Measurements from ENCODE around the gene DHCR7.

DNA sequence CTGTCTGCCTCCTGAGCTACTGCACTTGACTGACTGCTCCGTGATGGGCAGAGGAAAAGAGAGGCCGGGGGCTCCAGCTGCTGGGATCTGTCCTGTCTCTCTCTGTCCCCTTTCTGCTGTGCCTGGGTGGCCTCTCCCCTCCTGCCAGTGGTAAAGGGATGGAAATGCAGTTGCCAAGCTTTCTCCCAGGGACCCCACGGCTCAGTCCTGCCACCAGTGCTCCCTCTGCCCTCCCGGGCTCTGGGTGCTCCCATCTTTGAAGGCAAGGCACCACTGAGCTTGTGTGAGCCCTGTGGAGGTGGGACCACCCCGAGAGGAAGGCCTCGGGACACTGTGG, 36.8 kb upstream of the DHCR7 start:
- TF ChIP-seq, protein P1, sequence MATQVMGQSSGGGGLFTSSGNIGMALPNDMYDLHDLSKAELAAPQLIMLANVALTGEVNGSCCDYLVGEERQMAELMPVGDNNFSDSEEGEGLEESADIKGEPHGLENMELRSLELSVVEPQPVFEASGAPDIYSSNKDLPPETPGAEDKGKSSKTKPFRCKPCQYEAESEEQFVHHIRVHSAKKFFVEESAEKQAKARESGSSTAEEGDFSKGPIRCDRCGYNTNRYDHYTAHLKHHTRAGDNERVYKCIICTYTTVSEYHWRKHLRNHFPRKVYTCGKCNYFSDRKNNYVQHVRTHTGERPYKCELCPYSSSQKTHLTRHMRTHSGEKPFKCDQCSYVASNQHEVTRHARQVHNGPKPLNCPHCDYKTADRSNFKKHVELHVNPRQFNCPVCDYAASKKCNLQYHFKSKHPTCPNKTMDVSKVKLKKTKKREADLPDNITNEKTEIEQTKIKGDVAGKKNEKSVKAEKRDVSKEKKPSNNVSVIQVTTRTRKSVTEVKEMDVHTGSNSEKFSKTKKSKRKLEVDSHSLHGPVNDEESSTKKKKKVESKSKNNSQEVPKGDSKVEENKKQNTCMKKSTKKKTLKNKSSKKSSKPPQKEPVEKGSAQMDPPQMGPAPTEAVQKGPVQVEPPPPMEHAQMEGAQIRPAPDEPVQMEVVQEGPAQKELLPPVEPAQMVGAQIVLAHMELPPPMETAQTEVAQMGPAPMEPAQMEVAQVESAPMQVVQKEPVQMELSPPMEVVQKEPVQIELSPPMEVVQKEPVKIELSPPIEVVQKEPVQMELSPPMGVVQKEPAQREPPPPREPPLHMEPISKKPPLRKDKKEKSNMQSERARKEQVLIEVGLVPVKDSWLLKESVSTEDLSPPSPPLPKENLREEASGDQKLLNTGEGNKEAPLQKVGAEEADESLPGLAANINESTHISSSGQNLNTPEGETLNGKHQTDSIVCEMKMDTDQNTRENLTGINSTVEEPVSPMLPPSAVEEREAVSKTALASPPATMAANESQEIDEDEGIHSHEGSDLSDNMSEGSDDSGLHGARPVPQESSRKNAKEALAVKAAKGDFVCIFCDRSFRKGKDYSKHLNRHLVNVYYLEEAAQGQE (IDR thresholded peaks at IDR 0.05): no peak
- TF ChIP-seq JUNB (IDR thresholded peaks at IDR 0.05) (no peak), CHD2 (IDR thresholded peaks at IDR 0.05; ENCODE audit: low read length, partially characterized antibody) (no peak), EP300 (IDR thresholded peaks at IDR 0.05) (no peak), MYC (IDR thresholded peaks at IDR 0.05; ENCODE audit: borderline replicate concordance, low read length) (no peak), CEBPB (IDR thresholded peaks at IDR 0.05) (no peak)
- TF ChIP-seq, protein P2, sequence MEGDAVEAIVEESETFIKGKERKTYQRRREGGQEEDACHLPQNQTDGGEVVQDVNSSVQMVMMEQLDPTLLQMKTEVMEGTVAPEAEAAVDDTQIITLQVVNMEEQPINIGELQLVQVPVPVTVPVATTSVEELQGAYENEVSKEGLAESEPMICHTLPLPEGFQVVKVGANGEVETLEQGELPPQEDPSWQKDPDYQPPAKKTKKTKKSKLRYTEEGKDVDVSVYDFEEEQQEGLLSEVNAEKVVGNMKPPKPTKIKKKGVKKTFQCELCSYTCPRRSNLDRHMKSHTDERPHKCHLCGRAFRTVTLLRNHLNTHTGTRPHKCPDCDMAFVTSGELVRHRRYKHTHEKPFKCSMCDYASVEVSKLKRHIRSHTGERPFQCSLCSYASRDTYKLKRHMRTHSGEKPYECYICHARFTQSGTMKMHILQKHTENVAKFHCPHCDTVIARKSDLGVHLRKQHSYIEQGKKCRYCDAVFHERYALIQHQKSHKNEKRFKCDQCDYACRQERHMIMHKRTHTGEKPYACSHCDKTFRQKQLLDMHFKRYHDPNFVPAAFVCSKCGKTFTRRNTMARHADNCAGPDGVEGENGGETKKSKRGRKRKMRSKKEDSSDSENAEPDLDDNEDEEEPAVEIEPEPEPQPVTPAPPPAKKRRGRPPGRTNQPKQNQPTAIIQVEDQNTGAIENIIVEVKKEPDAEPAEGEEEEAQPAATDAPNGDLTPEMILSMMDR (IDR thresholded peaks at IDR 0.05): no peak
- TF ChIP-seq, protein P3, sequence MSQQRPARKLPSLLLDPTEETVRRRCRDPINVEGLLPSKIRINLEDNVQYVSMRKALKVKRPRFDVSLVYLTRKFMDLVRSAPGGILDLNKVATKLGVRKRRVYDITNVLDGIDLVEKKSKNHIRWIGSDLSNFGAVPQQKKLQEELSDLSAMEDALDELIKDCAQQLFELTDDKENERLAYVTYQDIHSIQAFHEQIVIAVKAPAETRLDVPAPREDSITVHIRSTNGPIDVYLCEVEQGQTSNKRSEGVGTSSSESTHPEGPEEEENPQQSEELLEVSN (IDR thresholded peaks at IDR 0.05; ENCODE audit: borderline replicate concordance, low read depth): no peak
- TF ChIP-seq, protein P4, sequence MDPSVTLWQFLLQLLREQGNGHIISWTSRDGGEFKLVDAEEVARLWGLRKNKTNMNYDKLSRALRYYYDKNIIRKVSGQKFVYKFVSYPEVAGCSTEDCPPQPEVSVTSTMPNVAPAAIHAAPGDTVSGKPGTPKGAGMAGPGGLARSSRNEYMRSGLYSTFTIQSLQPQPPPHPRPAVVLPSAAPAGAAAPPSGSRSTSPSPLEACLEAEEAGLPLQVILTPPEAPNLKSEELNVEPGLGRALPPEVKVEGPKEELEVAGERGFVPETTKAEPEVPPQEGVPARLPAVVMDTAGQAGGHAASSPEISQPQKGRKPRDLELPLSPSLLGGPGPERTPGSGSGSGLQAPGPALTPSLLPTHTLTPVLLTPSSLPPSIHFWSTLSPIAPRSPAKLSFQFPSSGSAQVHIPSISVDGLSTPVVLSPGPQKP (IDR thresholded peaks at IDR 0.05; ENCODE audit: low read depth, low read length): no peak
- TF ChIP-seq, protein P5, sequence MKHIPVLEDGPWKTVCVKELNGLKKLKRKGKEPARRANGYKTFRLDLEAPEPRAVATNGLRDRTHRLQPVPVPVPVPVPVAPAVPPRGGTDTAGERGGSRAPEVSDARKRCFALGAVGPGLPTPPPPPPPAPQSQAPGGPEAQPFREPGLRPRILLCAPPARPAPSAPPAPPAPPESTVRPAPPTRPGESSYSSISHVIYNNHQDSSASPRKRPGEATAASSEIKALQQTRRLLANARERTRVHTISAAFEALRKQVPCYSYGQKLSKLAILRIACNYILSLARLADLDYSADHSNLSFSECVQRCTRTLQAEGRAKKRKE (CRISPR knock-in tag; IDR thresholded peaks at IDR 0.05; ENCODE audit: low read depth): no peak
- TF ChIP-seq, protein P6, sequence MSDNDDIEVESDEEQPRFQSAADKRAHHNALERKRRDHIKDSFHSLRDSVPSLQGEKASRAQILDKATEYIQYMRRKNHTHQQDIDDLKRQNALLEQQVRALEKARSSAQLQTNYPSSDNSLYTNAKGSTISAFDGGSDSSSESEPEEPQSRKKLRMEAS (IDR thresholded peaks at IDR 0.05): no peak
